Ovary (tissue), 10 donors: ENCODE results near the gene RNU6-7. TPM values are rescaled to one million over a fixed set of nuclear protein-coding genes. Genes with fewer than 3 reads are reported as not detected.

Experiments
- DNase-seq, 5 donors: peaks; one replicate each; pipeline ENCODE4 v3.0.0-alpha.2; 2019 to 2020
- H3K27ac ChIP-seq, 2 donors: fragments of 200-600 bp; one replicate each; pipeline versions ENCODE4 v1.5.1 to v1.8.0; 2019 to 2022
- H3K27me3 ChIP-seq: fragments of 200-600 bp; one replicate; pipeline ENCODE4 v1.8.0; 2022
- H3K36me3 ChIP-seq: fragments of 200-600 bp; sonication (generic); one replicate; pipeline ENCODE4 v1.5.1; 2019
- H3K4me1 ChIP-seq: one replicate; pipeline ENCODE4 v1.8.1; 2013; ENCODE audit warnings: mild to moderate bottlenecking, moderate library complexity; ENCODE audit not compliant: insufficient read depth
- H3K4me3 ChIP-seq: fragments of 200-600 bp; sonication (generic); one replicate; pipeline ENCODE4 v1.5.1; 2017
- H3K9me3 ChIP-seq, 2 donors: fragments of 200-600 bp in 1 of 2; sonication (generic) in 1 of 2; one replicate each; pipeline versions ENCODE4 v1.5.1 to v1.8.1; 2013 to 2019; ENCODE audit warnings: mild to moderate bottlenecking in 1 of 2, moderate library complexity in 1 of 2
- EP300 ChIP-seq: sonication (generic); formaldehyde crosslinking; IDR thresholded peaks from one replicate; pipeline ENCODE4 v1.6.1; 2017; ENCODE audit warnings: antibody characterized with exemption
- POLR2A ChIP-seq: fragments of 450-650 bp; IDR thresholded peaks from one replicate; pipeline ENCODE4 v1.6.1; 2017; ENCODE audit warnings: antibody characterized with exemption, mild to moderate bottlenecking, moderate library complexity
- WGBS, 3 donors: extraction: QIAGEN DNeasy Blood & Tissue Kit in 1 of 3; methylation state at CpG; one replicate each; pipeline versions ENCODE4 v1.1.5 to v1.1.7; 2013 to 2017; 5-methylcytosine and 5-hydroxymethylcytosine counted together
- intact Hi-C, 4 donors: fragments of 100-400 bp; cut with DNase I; formaldehyde crosslinking; loops; one replicate each; pipeline versions ENCODE4 v1.11.0 to v1.15.1; 2022 to 2023
- long read RNA-seq, 3 donors: library from polyadenylated mRNA in 2 of 3; unstranded in 2 of 3; transcript quantifications; one replicate each; pipeline ENCODE4 v2.0.0 and lab custom pipeline, GENCODE V29; 2021 to 2026
- polyA plus RNA-seq, 2 donors: library from polyadenylated mRNA; stranded (reverse); fragments of 200-250 nt in 1 of 2; fragments of 350-450 nt in 1 of 2; fragmentation: Illumina TruSeq in 1 of 2; extraction: RNeasy Lipid Tissue Mini Kit (QIAGEN cat#74804) in 1 of 2; gene quantifications; one replicate each; pipeline ENCODE4 v1.2.3, GENCODE V29; 2013 to 2014
- total RNA-seq, 7 donors: library from RNA; depleted of rRNA in 2 of 7; stranded (reverse); fragments of >200 nt in 2 of 7; fragmentation: NEBNext Ultra II Directional in 3 of 7; extraction: Animal tissue kit (Norgen Biotek cat#: 25700) in 3 of 7; gene quantifications; one replicate each; pipeline versions ENCODE4 v1.1.0 to v1.2.4, GENCODE V29; 2016 to 2023
- TF ChIP-seq, protein P1 (sequence below), 3 donors: fragments of 450-650 bp in 2 of 3; fragments of 200-600 bp in 1 of 3; IDR thresholded peaks; one replicate each; pipeline versions ENCODE4 v1.5.1 to v1.8.0; 2016 to 2022; ENCODE audit warnings: antibody characterized with exemption in 3 of 3, mild to moderate bottlenecking in 1 of 3
- donor health status: DM: no; HTN: no; CAD: no; lungs with moderate emphysema.
- donor health status: DM: no; HTN: no; CAD: no.
- donor health status: Bipolar disorder and iron deficiency.
- donor health status: DM: yes; HTN: yes; CAD: no.
- donor health status: DM: no; HTN: no; CAD: no.
- donor health status: DM: yes; HTN: yes; CAD: no.

The RNU6-7 gene
- total RNA-seq: not detected
- not detected for polyA plus RNA-seq
- long read RNA-seq, donor 1: 0 reads
- long read RNA-seq, donor 2: 0 reads
- long read RNA-seq, donor 3: 0 reads

DNA sequence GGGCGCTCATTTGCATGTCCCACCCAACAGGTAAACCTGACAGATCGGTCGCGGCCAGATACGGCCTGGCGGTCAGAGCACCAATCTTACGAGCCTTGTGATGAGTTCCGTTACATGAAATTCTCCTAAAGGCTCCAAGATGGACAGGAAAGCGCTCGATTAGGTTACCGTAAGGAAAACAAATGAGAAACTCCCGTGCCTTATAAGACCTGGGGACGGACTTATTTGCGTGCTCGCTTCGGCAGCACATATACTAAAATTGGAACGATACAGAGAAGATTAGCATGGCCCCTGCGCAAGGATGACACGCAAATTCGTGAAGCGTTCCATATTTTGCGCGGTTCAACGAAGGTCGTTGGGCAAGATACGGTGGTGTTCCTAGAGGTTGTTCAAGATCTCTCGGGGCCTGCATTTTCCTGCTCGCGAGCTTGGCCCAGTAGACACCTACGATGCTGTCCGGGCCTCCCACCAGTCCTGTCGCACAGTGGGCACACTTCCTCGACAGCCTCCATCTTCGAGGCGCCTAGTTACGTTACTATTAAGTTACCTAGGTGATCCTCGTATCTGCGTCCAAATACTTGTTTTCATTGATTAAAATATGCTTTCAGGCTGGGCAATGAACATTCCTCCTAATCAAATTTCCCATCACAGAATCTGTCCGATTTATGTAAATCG is at the start of gene RNU6-7:
Gene RNU6-7 (plus strand): TSS at position 230 of the 675 bp plus-strand sequence.
- H3K27ac ChIP-seq: peak within 1 kb of the TSS; percentile 85 to 90
- H3K9me3 ChIP-seq: no peaks in the 10 kb centered on the region
- no peaks in the 10 kb centered on the region for H3K27me3 ChIP-seq
- 0 to 1% (median 1%) methylated on average over 40 of the region's 40 CpGs for WGBS, 3 donors
- peak; percentile 58 to 77 (median 68) for DNase-seq
- peak within 1 kb of the TSS; percentile 56 for H3K4me3 ChIP-seq
- intact Hi-C loops: loop anchor here in 3 of 4 donors (2.0 to 10.0 kb wide), 4 partner anchors 53 to 237 kb away; partner anchors contain the start of gene ARHGAP5 (in 3 of the 3)
- H3K4me1 ChIP-seq: no peaks in the 10 kb centered on the region
- TF ChIP-seq POLR2A (peak; percentile 31), EP300 (no peak)
- TF ChIP-seq, protein P1, sequence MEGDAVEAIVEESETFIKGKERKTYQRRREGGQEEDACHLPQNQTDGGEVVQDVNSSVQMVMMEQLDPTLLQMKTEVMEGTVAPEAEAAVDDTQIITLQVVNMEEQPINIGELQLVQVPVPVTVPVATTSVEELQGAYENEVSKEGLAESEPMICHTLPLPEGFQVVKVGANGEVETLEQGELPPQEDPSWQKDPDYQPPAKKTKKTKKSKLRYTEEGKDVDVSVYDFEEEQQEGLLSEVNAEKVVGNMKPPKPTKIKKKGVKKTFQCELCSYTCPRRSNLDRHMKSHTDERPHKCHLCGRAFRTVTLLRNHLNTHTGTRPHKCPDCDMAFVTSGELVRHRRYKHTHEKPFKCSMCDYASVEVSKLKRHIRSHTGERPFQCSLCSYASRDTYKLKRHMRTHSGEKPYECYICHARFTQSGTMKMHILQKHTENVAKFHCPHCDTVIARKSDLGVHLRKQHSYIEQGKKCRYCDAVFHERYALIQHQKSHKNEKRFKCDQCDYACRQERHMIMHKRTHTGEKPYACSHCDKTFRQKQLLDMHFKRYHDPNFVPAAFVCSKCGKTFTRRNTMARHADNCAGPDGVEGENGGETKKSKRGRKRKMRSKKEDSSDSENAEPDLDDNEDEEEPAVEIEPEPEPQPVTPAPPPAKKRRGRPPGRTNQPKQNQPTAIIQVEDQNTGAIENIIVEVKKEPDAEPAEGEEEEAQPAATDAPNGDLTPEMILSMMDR (IDR thresholded peaks at IDR 0.05): no peak
- no peaks in the 10 kb centered on the region for H3K36me3 ChIP-seq

DNA sequence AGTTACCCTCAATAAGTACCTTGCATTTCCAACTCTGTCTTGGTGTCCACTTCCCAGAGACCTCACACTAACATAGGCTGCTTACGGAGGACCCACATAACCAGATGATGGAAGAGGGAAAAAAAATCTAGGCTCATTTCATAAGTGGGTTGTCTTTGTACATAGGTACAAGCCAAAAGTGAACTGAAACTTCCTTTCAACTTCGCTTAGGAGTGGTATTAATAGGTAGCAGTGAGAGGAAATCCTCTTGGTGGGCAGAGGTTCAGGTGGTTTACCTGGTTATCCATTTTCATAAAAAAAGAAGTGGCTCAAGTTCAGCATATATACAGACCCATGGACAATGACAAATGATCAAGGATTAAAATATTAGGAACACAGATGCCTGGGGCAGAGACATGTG is 35.8 kb upstream of the RNU6-7 start:
- DNase-seq: no peak
- Histone ChIP-seq H3K4me1 (no peaks in the 10 kb centered on the region), H3K36me3 (no peaks in the 10 kb centered on the region), H3K9me3 (no peaks in the 10 kb centered on the region), H3K27ac (no peak overlapping the region), H3K27me3 (no peaks in the 10 kb centered on the region), H3K4me3 (no peak overlapping the region)
- WGBS, 3 donors: 93 to 96% (median 94%) methylated on average over 2 of the region's 2 CpGs
- intact Hi-C loops: loop anchor here in 1 of 4 donors (2.0 kb wide), 1 partner anchor 21 kb away; no protein-coding TSS in a partner anchor
- TF ChIP-seq EP300 (no peak), POLR2A (no peak)
- TF ChIP-seq, protein P1 (IDR thresholded peaks at IDR 0.05): no peak

DNA sequence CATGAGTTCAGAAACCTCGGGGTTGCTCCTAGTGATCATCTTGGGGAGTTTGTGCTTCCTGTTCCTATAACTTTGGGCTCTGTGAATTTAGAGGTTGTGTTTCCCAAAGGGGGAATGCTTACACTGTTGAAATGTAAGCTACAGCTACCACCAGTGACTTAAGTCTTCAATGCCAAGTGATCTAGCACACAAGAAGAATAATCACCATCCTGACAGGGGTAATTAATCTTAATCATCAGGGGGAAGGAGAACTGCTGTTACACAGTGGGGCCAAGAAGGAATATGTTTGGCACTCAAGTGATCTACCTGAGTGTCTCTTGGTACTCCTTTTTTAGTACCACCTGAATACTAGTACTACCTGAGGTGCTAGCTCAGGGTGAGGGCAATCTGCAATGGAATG is 34.9 kb upstream of the RNU6-7 start:
- Histone ChIP-seq H3K9me3 (no peaks in the 10 kb centered on the region), H3K27me3 (no peaks in the 10 kb centered on the region), H3K4me1 (no peaks in the 10 kb centered on the region), H3K4me3 (no peak overlapping the region), H3K27ac (no peak overlapping the region), H3K36me3 (no peaks in the 10 kb centered on the region)
- DNase-seq: no peak
- 90 to 100% (median 97%) methylated on average over 1 of the region's 1 CpG for WGBS, 3 donors
- intact Hi-C loops: loop anchor here in 1 of 4 donors (2.0 kb wide), 1 partner anchor 22 kb away; no protein-coding TSS in a partner anchor
- TF ChIP-seq EP300 (no peak), POLR2A (no peak)
- TF ChIP-seq, protein P1 (IDR thresholded peaks at IDR 0.05): no peak

DNA sequence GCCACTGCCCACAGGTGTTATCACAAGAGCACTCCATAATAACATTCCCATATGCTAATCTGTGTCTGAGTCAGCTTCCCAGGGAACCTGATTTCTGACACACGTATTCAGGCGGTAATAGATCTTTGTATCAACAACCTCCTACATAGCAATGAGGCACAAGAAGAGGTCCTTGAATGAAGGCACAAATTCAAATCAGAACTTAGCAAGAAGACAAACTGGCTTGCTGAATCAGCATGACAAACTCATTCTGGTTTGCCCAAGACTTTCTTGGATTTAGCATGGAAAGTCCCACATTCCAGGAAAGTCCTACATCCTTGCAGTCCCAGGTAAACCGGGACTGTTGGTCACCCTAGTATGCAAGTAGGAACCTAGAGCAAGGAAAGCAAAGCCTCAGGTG is 33.9 kb upstream of the RNU6-7 start:
- Histone ChIP-seq H3K27ac (no peak overlapping the region), H3K4me1 (no peaks in the 10 kb centered on the region), H3K27me3 (no peaks in the 10 kb centered on the region), H3K9me3 (no peaks in the 10 kb centered on the region), H3K4me3 (no peak overlapping the region), H3K36me3 (no peaks in the 10 kb centered on the region)
- TF ChIP-seq, protein P1 (IDR thresholded peaks at IDR 0.05): no peak
- TF ChIP-seq EP300 (no peak), POLR2A (no peak)
- intact Hi-C loops: loop anchor here in 1 of 4 donors (2.0 kb wide), 1 partner anchor 23 kb away; no protein-coding TSS in a partner anchor
- WGBS, 3 donors: 70 to 76% (median 75%) methylated on average over 3 of the region's 3 CpGs
- no peak for DNase-seq
